HUES6 (cell line): ENCODE data around the gene EIF4G3.
"Not testable (repeated sequence)": the region's sequence is repeated elsewhere in the genome, so short reads cannot be mapped to it uniquely, and the experiment has no call there.

Experiments used
- H3K27ac ChIP-seq: 2 replicates; pipeline ENCODE4 v1.7.0; 2013; ENCODE audit warnings: low read depth, mild to moderate bottlenecking, low read length, inconsistent platforms
- H3K27me3 ChIP-seq: 2 replicates; pipeline ENCODE4 v1.6.1; 2013; ENCODE audit warnings: low read length; ENCODE audit not compliant: control insufficient read depth, insufficient read depth
- H3K36me3 ChIP-seq: 2 replicates; pipeline ENCODE4 v1.6.1; 2013; ENCODE audit warnings: low read length; ENCODE audit not compliant: control insufficient read depth, insufficient read depth
- H3K4me1 ChIP-seq: 2 replicates; pipeline ENCODE4 v1.6.1; 2013; ENCODE audit warnings: low read length; ENCODE audit not compliant: control insufficient read depth, insufficient read depth
- H3K4me3 ChIP-seq: 2 replicates; pipeline ENCODE4 v1.5.1; 2013; ENCODE audit warnings: low read depth, low read length
- H3K9ac ChIP-seq: one replicate; pipeline ENCODE4 v1.6.1; 2013; ENCODE audit warnings: mild to moderate bottlenecking, low read length
- H3K9me3 ChIP-seq: 2 replicates; pipeline ENCODE4 v1.6.1; 2013; ENCODE audit warnings: low read depth, low read length; ENCODE audit not compliant: control insufficient read depth, insufficient read depth

EIF4G3 gene

DNA sequence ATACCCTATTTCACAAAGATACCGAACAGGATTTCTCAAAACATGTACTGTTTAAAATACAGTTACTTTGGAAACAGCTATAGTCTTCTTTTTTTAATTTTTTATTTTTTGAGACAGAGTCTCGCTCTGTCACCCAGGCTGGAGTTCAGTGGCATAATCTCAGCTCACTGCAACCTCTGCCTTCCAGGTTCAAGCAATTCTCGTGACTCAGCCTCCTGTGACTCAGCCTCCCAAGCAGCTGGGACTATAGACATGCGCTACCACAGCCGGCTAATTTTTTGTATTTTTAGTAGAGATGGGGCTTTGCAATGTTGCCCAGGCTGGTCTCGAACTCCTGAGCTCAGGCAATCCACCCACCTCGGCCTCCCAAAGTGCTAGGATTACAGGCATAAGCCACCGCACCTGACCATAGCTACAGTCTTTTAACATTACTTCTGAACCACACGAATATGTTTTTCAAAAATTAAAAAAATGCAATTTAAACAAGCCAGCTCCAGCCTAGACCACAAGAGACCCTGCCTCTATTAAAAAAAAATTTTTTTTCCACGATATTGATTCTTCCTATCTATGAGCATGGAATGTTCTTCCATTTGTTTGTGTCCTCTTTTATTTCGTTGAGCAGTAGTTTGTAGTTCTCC, 85.5 kb downstream of the EIF4G3 start:
- H3K9ac ChIP-seq, H3K36me3 ChIP-seq, H3K9me3 ChIP-seq, H3K4me3 ChIP-seq, H3K4me1 ChIP-seq, H3K27me3 ChIP-seq, H3K27ac ChIP-seq: not testable (repeated sequence)

DNA sequence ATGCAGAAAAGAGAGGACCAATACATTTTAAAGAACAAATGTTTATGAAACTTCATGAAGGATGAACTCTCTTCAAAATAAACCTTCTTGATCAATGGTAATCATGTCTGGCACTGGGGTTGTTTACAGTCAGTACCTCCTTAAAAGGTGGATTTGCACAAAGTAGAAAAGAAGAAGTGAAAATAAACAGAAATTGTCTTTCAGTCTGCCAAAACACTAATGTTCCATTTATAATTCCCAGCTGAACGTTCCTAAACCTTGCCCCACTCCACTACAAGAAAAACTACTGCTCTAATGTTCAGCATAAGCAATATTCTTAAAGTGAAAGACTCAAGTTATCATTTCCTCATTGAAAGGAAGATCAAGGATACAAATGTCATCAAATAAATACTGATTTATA, 86.2 kb downstream of the EIF4G3 start:
- H3K9me3 ChIP-seq = peaks cover 3% of the 10 kb centered on the region; the same call in 1 of the 2 replicates
- H3K4me3 ChIP-seq = no peak overlapping the region
- H3K36me3 ChIP-seq = peaks cover 8% of the 10 kb centered on the region
- H3K4me1 ChIP-seq = no peaks in the 10 kb centered on the region
- no peak overlapping the region for H3K27ac ChIP-seq
- no peaks in the 10 kb centered on the region for H3K27me3 ChIP-seq
- H3K9ac ChIP-seq = no peak overlapping the region

DNA sequence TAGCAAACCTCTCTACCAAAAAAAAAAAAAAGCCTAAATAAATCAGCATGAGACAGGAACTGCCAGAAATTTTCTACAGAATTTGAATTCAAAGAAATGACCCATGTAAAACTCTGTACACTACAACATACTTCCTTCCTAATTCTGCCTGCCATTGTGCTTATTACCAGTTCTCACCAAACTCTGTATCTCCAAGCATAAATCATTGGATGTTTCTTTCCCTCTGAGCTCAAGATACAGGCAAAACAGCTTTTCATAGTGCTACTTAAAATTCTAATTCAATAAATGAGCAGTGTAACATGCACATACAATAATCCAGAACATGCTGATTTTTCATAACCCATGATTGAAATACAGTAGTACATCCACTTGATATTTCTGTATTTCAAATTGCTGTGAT, 87.0 kb downstream of the EIF4G3 start:
- H3K9ac ChIP-seq = no peak overlapping the region
- peaks cover 5% of the 10 kb centered on the region for H3K36me3 ChIP-seq
- H3K4me1 ChIP-seq = no peaks in the 10 kb centered on the region
- H3K27me3 ChIP-seq = no peaks in the 10 kb centered on the region
- no peak overlapping the region for H3K27ac ChIP-seq
- H3K9me3 ChIP-seq = peaks cover 3% of the 10 kb centered on the region; the same call in 1 of the 2 replicates
- H3K4me3 ChIP-seq = no peak overlapping the region

DNA sequence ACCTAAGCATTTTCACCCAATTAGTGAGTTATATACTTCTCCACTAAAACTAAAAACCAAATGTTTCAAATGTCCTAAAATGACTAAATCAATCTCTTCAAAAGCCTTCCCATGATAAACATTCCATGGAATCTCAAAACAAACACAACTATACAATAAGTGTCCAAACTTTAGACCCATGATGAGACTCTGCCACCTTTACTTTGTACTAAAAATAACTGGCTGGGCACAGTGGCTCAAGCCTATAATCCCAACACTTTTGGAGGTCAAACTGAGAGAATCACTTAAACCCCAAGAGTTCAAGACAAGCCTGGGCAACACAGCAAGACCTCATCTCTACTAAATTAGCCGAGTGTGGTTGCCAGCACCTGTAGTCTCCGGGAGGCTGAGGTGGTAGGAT, 87.4 kb downstream of the EIF4G3 start:
- no peaks in the 10 kb centered on the region for H3K4me1 ChIP-seq
- H3K27ac ChIP-seq = no peak overlapping the region
- H3K9ac ChIP-seq = no peak overlapping the region
- H3K27me3 ChIP-seq = no peaks in the 10 kb centered on the region
- peaks cover 3% of the 10 kb centered on the region; the same call in 1 of the 2 replicates for H3K9me3 ChIP-seq
- H3K36me3 ChIP-seq = peaks cover 4% of the 10 kb centered on the region
- H3K4me3 ChIP-seq = no peak overlapping the region

DNA sequence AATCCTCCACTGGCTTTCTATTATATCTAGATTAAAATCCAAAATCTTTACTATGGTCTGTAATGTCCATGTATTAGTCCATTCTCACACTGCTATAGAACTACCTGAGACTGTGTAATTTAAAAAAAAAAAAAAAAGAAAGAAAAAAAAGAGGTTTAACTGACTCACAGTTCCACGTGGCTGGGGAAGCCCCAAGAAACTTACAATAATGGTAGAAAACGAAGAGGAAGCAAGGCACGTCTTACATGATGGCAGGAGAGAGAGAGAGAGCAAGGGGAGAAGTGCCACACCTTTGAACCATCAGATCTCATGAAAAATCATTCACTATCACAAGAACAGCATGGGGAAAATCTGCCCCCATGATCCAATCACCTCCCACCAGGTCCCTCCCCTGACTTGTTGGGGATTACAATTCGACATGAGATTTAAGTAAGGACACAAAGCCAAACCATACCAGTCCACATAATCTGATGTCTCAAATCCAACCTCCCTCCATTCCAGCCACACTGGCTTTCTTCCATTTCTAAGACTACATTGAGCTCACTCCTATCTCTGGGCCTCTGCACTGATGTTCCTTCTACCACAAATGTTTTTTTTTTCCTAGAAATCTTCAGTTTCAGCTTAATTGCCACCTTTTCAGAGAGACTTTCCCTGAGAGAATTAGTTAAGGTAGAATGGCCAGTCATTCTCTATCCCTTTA, 92.4 kb downstream of the EIF4G3 start:
- Histone ChIP-seq H3K4me1 (no peaks in the 10 kb centered on the region), H3K27me3 (no peaks in the 10 kb centered on the region), H3K9me3 (no peaks in the 10 kb centered on the region), H3K27ac (no peak overlapping the region), H3K4me3 (no peak overlapping the region), H3K9ac (no peak overlapping the region), H3K36me3 (peaks cover 8% of the 10 kb centered on the region)

DNA sequence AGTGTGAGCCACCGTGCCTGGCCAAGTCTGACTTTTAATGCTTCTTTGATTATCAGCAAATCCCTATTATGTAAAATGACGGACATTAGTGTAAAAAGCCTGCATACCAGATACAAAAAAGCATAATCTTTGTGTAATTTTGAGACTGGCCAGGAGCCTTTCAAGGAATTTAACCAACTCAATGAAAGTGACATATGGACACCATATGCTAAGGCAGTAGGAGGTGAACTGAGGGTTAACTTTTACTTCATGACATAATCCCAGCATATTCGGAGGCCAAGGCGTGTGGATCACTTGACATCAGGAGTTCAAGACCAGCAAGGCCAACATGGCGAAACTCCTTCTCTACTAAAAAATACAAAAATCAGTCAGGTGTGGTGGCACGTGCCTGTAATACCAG, 94.6 kb downstream of the EIF4G3 start:
- Histone ChIP-seq H3K36me3 (peaks cover 8% of the 10 kb centered on the region), H3K4me3 (no peak overlapping the region), H3K4me1 (no peaks in the 10 kb centered on the region), H3K9me3 (no peaks in the 10 kb centered on the region), H3K9ac (no peak overlapping the region), H3K27ac (no peak overlapping the region), H3K27me3 (no peaks in the 10 kb centered on the region)

DNA sequence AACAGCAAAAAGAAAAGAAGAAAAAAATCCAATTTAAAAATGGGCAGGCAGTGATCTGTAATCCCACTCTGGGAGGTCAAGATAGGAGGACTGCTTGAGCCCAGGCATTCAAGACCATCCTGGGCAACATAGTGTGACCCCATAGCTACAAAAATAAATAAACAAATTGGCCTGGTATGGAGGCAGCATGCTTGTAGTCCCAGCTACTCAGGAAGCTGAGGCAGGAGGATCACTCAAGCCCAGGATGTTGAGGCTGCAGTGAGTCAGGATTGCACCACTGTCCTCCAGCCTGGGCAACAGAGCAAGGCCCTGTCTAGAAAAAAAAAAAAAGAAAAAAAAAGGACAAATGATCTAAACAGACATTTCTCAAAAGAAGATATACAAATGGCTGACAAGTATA, 99.6 kb downstream of the EIF4G3 start:
- H3K9ac ChIP-seq = no peak overlapping the region
- H3K27ac ChIP-seq = no peak overlapping the region
- no peaks in the 10 kb centered on the region for H3K27me3 ChIP-seq
- H3K4me1 ChIP-seq = no peaks in the 10 kb centered on the region; the same call in 1 of the 2 replicates
- no peaks in the 10 kb centered on the region for H3K9me3 ChIP-seq
- peaks cover 9% of the 10 kb centered on the region for H3K36me3 ChIP-seq
- H3K4me3 ChIP-seq = no peak overlapping the region

DNA sequence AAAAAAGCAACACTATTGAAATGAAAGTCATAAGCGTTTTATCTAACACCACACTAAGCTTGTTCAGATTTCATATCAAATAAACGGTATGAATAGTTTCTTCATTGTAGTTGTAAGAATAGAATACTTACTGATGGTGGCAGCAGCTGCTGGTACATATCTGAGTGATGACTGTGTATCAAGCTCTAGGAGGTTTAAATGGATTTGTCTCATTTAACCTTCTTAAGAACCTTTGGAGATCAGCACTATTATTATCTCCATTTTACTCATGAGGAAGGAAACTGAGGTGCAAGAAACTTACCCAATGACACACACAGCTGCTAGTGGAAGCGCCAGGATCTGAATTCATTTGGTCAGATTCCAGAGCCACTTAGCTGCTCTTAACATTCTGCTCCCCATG, 104.0 kb downstream of the EIF4G3 start:
- Histone ChIP-seq H3K4me1 (no peaks in the 10 kb centered on the region; the same call in 1 of the 2 replicates), H3K27me3 (no peaks in the 10 kb centered on the region), H3K36me3 (0 out of 2 replicates have a peak, but pooled peaks cover 7% of the 10 kb centered on the region), H3K4me3 (no peak overlapping the region), H3K27ac (no peak overlapping the region), H3K9me3 (no peaks in the 10 kb centered on the region), H3K9ac (no peak overlapping the region)

DNA sequence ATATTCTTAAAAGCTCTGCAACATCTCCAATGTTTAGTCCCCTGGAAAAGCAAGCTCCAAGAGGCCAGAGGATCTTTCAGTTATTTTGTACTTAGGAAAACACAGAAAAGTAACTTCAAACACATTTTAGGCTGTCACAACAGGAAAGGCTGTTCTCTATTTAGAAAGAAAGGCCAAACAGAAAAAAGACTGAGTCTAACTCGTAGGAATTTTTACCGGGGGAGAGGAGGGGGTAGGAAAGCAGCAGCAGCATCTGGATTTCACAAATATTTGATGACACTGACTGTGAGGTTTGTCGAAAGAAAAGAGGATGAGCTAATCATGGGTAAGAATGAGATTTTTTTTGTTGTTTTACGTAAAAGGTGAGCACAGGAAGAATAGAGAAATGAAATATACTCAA, 107.1 kb downstream of the EIF4G3 start:
- H3K9me3 ChIP-seq = no peaks in the 10 kb centered on the region
- H3K27ac ChIP-seq = no peak overlapping the region
- 0 out of 2 replicates have a peak, but pooled peaks cover 7% of the 10 kb centered on the region for H3K36me3 ChIP-seq

DNA sequence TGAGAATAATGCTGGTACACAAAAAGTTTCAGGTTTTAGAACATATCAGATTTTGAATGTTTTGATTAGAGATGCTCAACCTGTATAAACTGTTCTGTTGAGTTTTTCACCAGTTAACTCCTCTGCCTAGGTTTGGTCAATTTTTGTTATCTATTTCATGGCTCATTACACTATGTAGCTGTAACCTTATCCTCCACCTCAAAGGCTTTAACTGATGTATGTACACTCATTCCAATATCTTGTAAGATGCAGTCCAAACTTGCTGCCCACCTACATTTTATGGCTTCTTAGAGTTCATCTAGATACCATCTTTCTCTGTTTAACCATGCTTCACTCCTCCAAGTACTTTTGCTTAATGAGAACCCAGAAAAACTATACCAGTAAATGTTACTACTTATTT, 107.8 kb downstream of the EIF4G3 start:
- Histone ChIP-seq H3K4me1 (no peaks in the 10 kb centered on the region; the same call in 1 of the 2 replicates), H3K9ac (no peak overlapping the region), H3K27ac (no peak overlapping the region), H3K36me3 (0 out of 2 replicates have a peak, but pooled peaks cover 7% of the 10 kb centered on the region), H3K27me3 (no peaks in the 10 kb centered on the region), H3K4me3 (no peak overlapping the region), H3K9me3 (no peaks in the 10 kb centered on the region)

More for the DNA sequence above, 107.1 kb downstream of the EIF4G3 start:
- Histone ChIP-seq H3K4me1 (no peaks in the 10 kb centered on the region; the same call in 1 of the 2 replicates), H3K9ac (no peak overlapping the region), H3K27me3 (no peaks in the 10 kb centered on the region), H3K4me3 (no peak overlapping the region)

DNA sequence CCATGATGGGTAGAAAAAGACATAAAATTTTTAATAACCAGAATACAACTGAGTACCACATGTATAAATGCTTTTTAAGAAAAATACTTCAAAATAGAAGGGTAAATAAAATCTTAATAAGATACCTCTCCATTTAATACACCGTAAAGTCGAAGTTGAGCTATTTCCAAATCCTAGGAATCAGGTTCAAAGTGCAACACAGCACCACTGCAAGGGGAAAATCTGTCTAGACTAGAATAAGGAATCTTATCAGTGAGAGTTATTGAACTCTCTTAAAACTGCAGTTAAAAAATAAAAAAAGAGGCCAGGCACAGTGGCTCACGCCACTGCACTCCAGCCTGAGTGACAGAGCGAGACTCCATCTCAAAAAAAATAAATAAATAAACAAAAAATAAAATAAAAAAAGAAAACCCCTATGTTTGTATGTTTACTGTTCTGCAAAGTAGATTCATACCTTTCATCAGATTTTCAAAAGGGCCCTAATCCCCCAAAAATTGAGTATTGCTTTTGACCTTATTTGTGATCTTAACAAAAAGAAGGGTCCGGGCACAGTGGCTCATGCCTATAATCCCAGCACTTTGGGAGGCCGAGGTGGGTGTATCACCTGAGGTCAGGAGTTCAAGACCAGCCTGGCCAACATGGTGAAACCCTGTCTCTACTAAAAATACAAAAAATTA, 109.0 kb downstream of the EIF4G3 start:
- no peaks in the 10 kb centered on the region for H3K9me3 ChIP-seq
- H3K4me3 ChIP-seq = no peak overlapping the region
- no peaks in the 10 kb centered on the region for H3K27me3 ChIP-seq
- H3K36me3 ChIP-seq = 0 out of 2 replicates have a peak, but pooled peaks cover under 1% of the 10 kb centered on the region
- H3K27ac ChIP-seq = no peak overlapping the region
- H3K4me1 ChIP-seq = no peaks in the 10 kb centered on the region
- no peak overlapping the region for H3K9ac ChIP-seq
